K562 (cell line): Measurements from ENCODE around the gene HSPA14. TPM values are rescaled to one million over a fixed set of nuclear protein-coding genes. Genes with fewer than 3 reads are reported as not detected.

Experiments
- ATAC-seq: fragments of 200-7000 bp; cut with Tn5 transposase; 3 replicates; pipeline ENCODE4 v1.9.1; 2020; ENCODE audit warnings: moderate library complexity
- BruUV-seq: library from RNA; stranded (reverse); fragments of 400-500 nt; replicated peaks from 2 replicates; lab custom pipeline; 2021; lab: Mats Ljungman, UMichigan
- CTCF ChIA-PET: fragments of 300-600 bp; formaldehyde crosslinking; extraction: SDS; loops from one replicate; lab custom pipeline; 2021; ENCODE audit warnings: low intra/inter-chr PET ratio; lab: Yijun Ruan, JAX
- POLR2A ChIA-PET: fragments of 300-600, 350-650 bp; sonication (Branson Sonifier 250); formaldehyde crosslinking; extraction: SDS; loops from one replicate; lab custom pipeline; 2021; ENCODE audit warnings: antibody characterized with exemption, inconsistent platforms; lab: Yijun Ruan, JAX
- DNase-seq, 4 experiments: peaks; one replicate each; pipeline versions ENCODE4 v3.0.0 to v3.0.0-alpha.2; 2011 to 2018; ENCODE audit warnings: low spot score in 3 of 4, mixed read lengths in 3 of 4; ENCODE audit errors: extremely low read depth in 1 of 4
- FAIRE-seq: peaks from 2 replicates; lab custom pipeline; 2011; peaks lifted over from hg19 to GRCh38; lab: Jason Lieb, UNC
- H2AFZ ChIP-seq: 2 replicates; pipeline ENCODE4 v1.6.0; 2011; ENCODE audit warnings: low read depth, low read length, control low read depth, inconsistent platforms
- H3K27ac ChIP-seq: fragments of 200-600 bp; 3 replicates; pipeline ENCODE4 v1.8.0; 2011; ENCODE audit warnings: low read depth, mild to moderate bottlenecking, control low read depth, inconsistent platforms, low read length, moderate library complexity, mixed read lengths; ENCODE audit errors: extremely low read depth
- H3K27me3 ChIP-seq, 2 experiments: fragments of 300-600 bp in 1 of 2; 2 replicates in 1 of 2; 3 replicates in 1 of 2; pipeline versions ENCODE4 v1.6.0 to v1.8.0; 2011; ENCODE audit warnings: inconsistent platforms in 2 of 2, low read length in 2 of 2, mild to moderate bottlenecking in 1 of 2, mixed read lengths in 1 of 2, moderate library complexity in 1 of 2; ENCODE audit not compliant: control insufficient read depth in 2 of 2, insufficient read depth in 2 of 2
- H3K36me3 ChIP-seq: fragments of 300-600 bp; 3 replicates; pipeline ENCODE4 v1.8.0; 2011; ENCODE audit warnings: mild to moderate bottlenecking, low read length, inconsistent platforms; ENCODE audit not compliant: control insufficient read depth, insufficient read depth
- H3K4me1 ChIP-seq, 2 experiments: fragments of 200-600 bp in 1 of 2; replicated peaks in 1 of 2; 2 replicates in 1 of 2; 3 replicates in 1 of 2; pipeline versions ENCODE4 v1.5.1 to v1.8.0; 2011; ENCODE audit warnings: inconsistent platforms in 2 of 2, low read length in 2 of 2, mild to moderate bottlenecking in 1 of 2, mixed read lengths in 1 of 2, moderate library complexity in 1 of 2; ENCODE audit not compliant: control insufficient read depth in 2 of 2, insufficient read depth in 2 of 2
- H3K4me2 ChIP-seq: 2 replicates; pipeline ENCODE4 v1.6.1; 2011; ENCODE audit warnings: low read length, control low read depth, inconsistent platforms, mixed read lengths; ENCODE audit not compliant: insufficient read depth
- H3K4me3 ChIP-seq: fragments of 200-600 bp; sonication (generic), shearing (Covaris generic); 2 replicates; pipeline ENCODE4 v1.5.1; 2016; ENCODE audit warnings: control low read depth, inconsistent platforms
- H3K79me2 ChIP-seq: fragments of 200-600 bp; 3 replicates; pipeline ENCODE4 v1.8.0; 2011; ENCODE audit warnings: low read length, inconsistent platforms; ENCODE audit not compliant: control insufficient read depth, insufficient read depth
- H3K9ac ChIP-seq, 2 experiments: 2 replicates each; pipeline versions ENCODE4 v1.6.0 to v1.6.1; 2011; ENCODE audit warnings: low read depth in 2 of 2, low read length in 2 of 2, control low read depth in 1 of 2, inconsistent platforms in 1 of 2, mild to moderate bottlenecking in 1 of 2, mixed read lengths in 1 of 2; ENCODE audit not compliant: insufficient read depth in 1 of 2
- H3K9me1 ChIP-seq: one replicate; pipeline ENCODE4 v1.6.0; 2011; ENCODE audit warnings: inconsistent platforms, mild to moderate bottlenecking, low read length, moderate library complexity; ENCODE audit not compliant: control insufficient read depth, insufficient read depth
- H3K9me3 ChIP-seq: replicated peaks from 2 replicates; pipeline ENCODE4 v1.5.1; 2011; ENCODE audit warnings: low read depth, low read length, inconsistent platforms; ENCODE audit not compliant: control insufficient read depth, insufficient read depth
- H4K20me1 ChIP-seq: replicated peaks from 2 replicates; pipeline ENCODE4 v1.6.1; 2011; ENCODE audit warnings: low read length, inconsistent platforms, mixed read lengths; ENCODE audit not compliant: control insufficient read depth, insufficient read depth
- CEBPG ChIP-seq, 3 experiments: fragments of 200-800 bp in 1 of 3; sonication (Bioruptor generic) in 1 of 3; sonication (generic) in 1 of 3; formaldehyde crosslinking in 1 of 3; IDR thresholded peaks in 2 of 3; conservative IDR thresholded peaks in 1 of 3; 2 replicates each; pipeline versions ENCODE4 v1.6.1 to v1.8.0; 2016 to 2022; ENCODE audit warnings: missing compliant biosample characterization in 2 of 3, missing genetic modification characterization in 2 of 3, mild to moderate bottlenecking in 1 of 3, missing genetic modification reagents in 1 of 3
- FOXJ2 ChIP-seq: fragments of 200-800 bp; sonication (Bioruptor generic); IDR thresholded peaks from 2 replicates; pipeline ENCODE4 v1.6.1; 2016; ENCODE audit warnings: missing genetic modification characterization, missing compliant biosample characterization
- FOXP4 ChIP-seq: sonication (generic); formaldehyde crosslinking; IDR thresholded peaks from 2 replicates; pipeline ENCODE4 v1.8.0; 2022; ENCODE audit warnings: mild to moderate bottlenecking, missing genetic modification reagents, borderline replicate concordance
- POLR2H ChIP-seq: IDR thresholded peaks from 2 replicates; pipeline ENCODE4 v1.6.1; 2016; ENCODE audit warnings: missing genetic modification characterization, low read depth, mild to moderate bottlenecking, control low read depth, missing compliant biosample characterization, moderate library complexity
- SMARCC2 ChIP-seq: fragments of 450-650 bp; IDR thresholded peaks from 2 replicates; pipeline ENCODE4 v1.6.1; 2017; ENCODE audit warnings: antibody characterized with exemption, moderate library complexity, mild to moderate bottlenecking, low read depth
- STAT5B ChIP-seq: fragments of 250-450 bp; sonication (Bioruptor Pico); IDR thresholded peaks from 2 replicates; pipeline ENCODE4 v1.8.0; 2021; ENCODE audit warnings: mild to moderate bottlenecking, inconsistent platforms
- THRA ChIP-seq: fragments of 450-650 bp; IDR thresholded peaks from 2 replicates; pipeline ENCODE4 v1.6.1; 2017; ENCODE audit warnings: mild to moderate bottlenecking, moderate library complexity
- WGBS: fragments of 100-300 bp; shearing (Covaris generic); methylation state at CpG from one replicate; pipeline ENCODE4 v1.1.6; 2016; ENCODE audit warnings: low coverage, mixed read lengths; ENCODE audit not compliant: insufficient coverage; ENCODE audit errors: missing lambda C conversion rate; 5-methylcytosine and 5-hydroxymethylcytosine counted together
- in situ Hi-C: fragments of 300-500 bp; cut with MboI; formaldehyde crosslinking; loops from 4 replicates; pipeline ENCODE4 v1.15.0; 2018; ENCODE audit warnings: inconsistent platforms, mixed read lengths
- intact Hi-C: fragments of 100-400 bp; cut with micrococcal nuclease; formaldehyde crosslinking; loops from 2 replicates; pipeline ENCODE4 v1.14.2; 2022
- polyA plus RNA-seq, 8 experiments: library from polyadenylated mRNA; depleted of rRNA in 4 of 8; stranded (reverse) in 5 of 8; unstranded in 3 of 8; fragments of >200 nt; fragmentation: Nextera tagmentation in 2 of 8; fragmentation: Illumina TruSeq in 1 of 8; extraction: Ambion mirVana in 2 of 8; extraction: Trizol in 1 of 8; gene quantifications; 2 replicates each; pipeline versions ENCODE4 v1.2.1 to v1.2.3, GENCODE V29; 2011 to 2014; ENCODE audit warnings: inconsistent platforms in 1 of 8, missing spikeins in 1 of 8
- total RNA-seq, 7 experiments: library from RNA; depleted of rRNA in 6 of 7; stranded (reverse); fragments of >200 nt in 6 of 7; fragmentation: Illumina TruSeq in 2 of 7; extraction: Trizol in 2 of 7; gene quantifications; 2 replicates each; pipeline versions ENCODE4 v1.2.1 to v1.2.3, GENCODE V29; 2011 to 2021; ENCODE audit warnings: low replicate concordance in 1 of 7
- TF ChIP-seq, protein P1 (sequence below): IDR thresholded peaks from 2 replicates; pipeline ENCODE4 v1.6.1; 2016; ENCODE audit warnings: missing genetic modification characterization, missing compliant biosample characterization
- TF ChIP-seq, protein P2 (sequence below), 2 experiments: fragments of 450-650 bp in 1 of 2; sonication (generic) in 1 of 2; formaldehyde crosslinking in 1 of 2; IDR thresholded peaks in 1 of 2; conservative IDR thresholded peaks in 1 of 2; 2 replicates each; pipeline versions ENCODE4 v1.6.1 to v1.8.1; 2016 to 2023; ENCODE audit warnings: mild to moderate bottlenecking in 2 of 2, moderate library complexity in 2 of 2, inconsistent platforms in 1 of 2, missing genetic modification reagents in 1 of 2

The HSPA14 gene
- total and polyA plus RNA-seq, 9 of the 15 experiments (the other 6 are each of a cell fraction or from before 2014, with no cell fraction given) = 41.9 to 75.0 (median 63.2) TPM

GRCh38 chr10:14855453-14855852, 17.3 kb downstream of the HSPA14 start:
- Histone ChIP-seq H4K20me1 (no peaks in the 10 kb centered on the region; the same call in 1 of the 2 replicates), H2AFZ (no peak overlapping the region), H3K9ac (no peak overlapping the region), H3K4me3 (no peak overlapping the region), H3K4me1 (peaks cover 0 to 6% of the 10 kb centered on the region in 2 experiments; a peak in 1 of 5 replicates), H3K4me2 (no peak overlapping the region), H3K9me3 (no peaks in the 10 kb centered on the region), H3K36me3 (peaks cover 78% of the 10 kb centered on the region), H3K9me1 (no peaks in the 10 kb centered on the region), H3K79me2 (no peaks in the 10 kb centered on the region), H3K27me3 (no peaks in the 10 kb centered on the region)
- in situ Hi-C loops (no loop called here), intact Hi-C loops (no loop called here)
- no peak for ATAC-seq
- no peak for DNase-seq
- POLR2A ChIA-PET = interaction anchor here (0.6 kb wide), 1 partner anchor 573 kb away, joined by 3 read pairs; no protein-coding TSS in a partner anchor
- WGBS = 90% methylated on average over 1 of the region's 1 CpG
- CTCF ChIA-PET = no interaction called here
- no peak for FAIRE-seq
- no TSS peak for BruUV-seq
- no peak for TF ChIP-seq STAT5B
- TF ChIP-seq POLR2H = no peak
- TF ChIP-seq THRA = no peak
- no peak for TF ChIP-seq CEBPG (CRISPR knock-in tag; IDR thresholded peaks at IDR 0.05)
- peak; percentile 28 to 79; a peak in 2 of 4 replicates for TF ChIP-seq CEBPG (tag; conservative IDR thresholded peaks at IDR 0.05 in 1 of 2, IDR thresholded peaks at IDR 0.05 in 1 of 2)
- no peak for TF ChIP-seq FOXJ2
- TF ChIP-seq, protein P1, sequence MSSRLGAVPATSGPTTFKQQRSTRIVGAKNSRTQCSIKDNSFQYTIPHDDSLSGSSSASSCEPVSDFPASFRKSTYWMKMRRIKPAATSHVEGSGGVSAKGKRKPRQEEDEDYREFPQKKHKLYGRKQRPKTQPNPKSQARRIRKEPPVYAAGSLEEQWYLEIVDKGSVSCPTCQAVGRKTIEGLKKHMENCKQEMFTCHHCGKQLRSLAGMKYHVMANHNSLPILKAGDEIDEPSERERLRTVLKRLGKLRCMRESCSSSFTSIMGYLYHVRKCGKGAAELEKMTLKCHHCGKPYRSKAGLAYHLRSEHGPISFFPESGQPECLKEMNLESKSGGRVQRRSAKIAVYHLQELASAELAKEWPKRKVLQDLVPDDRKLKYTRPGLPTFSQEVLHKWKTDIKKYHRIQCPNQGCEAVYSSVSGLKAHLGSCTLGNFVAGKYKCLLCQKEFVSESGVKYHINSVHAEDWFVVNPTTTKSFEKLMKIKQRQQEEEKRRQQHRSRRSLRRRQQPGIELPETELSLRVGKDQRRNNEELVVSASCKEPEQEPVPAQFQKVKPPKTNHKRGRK = no peak
- TF ChIP-seq, protein P2, sequence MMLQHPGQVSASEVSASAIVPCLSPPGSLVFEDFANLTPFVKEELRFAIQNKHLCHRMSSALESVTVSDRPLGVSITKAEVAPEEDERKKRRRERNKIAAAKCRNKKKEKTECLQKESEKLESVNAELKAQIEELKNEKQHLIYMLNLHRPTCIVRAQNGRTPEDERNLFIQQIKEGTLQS (IDR thresholded peaks at IDR 0.05) = peak; percentile 48; the same call in 1 of the 2 replicates
- TF ChIP-seq, protein P2 (CRISPR knock-in tag; conservative IDR thresholded peaks at IDR 0.05) = no peak
- no peak for TF ChIP-seq FOXP4 (CRISPR knock-in tag)
- TF ChIP-seq SMARCC2 = no peak
- TF ChIP-seq, all 486 proteins: peak for 2
- H3K27ac ChIP-seq = no peak overlapping the region
